NT2/D1 (cell line): Measurements from ENCODE around the gene KCNG2.

Experiments used
- DNase-seq: peaks from one replicate; pipeline ENCODE4 v3.0.0-alpha.2; 2011; ENCODE audit warnings: low read depth, low spot score
- H3K27me3 ChIP-seq: 2 replicates; pipeline ENCODE4 v1.6.0; 2011; ENCODE audit warnings: mild to moderate bottlenecking; ENCODE audit not compliant: insufficient read length, insufficient read depth
- H3K36me3 ChIP-seq: 2 replicates; pipeline ENCODE4 v1.6.1; 2011; ENCODE audit warnings: mild to moderate bottlenecking, low read length, mixed read lengths; ENCODE audit not compliant: insufficient read depth, insufficient read length
- H3K4me1 ChIP-seq: 2 replicates; pipeline ENCODE4 v1.5.1; 2011; ENCODE audit not compliant: insufficient read depth, insufficient read length
- H3K4me3 ChIP-seq: 2 replicates; pipeline ENCODE4 v1.5.1; 2011; ENCODE audit warnings: low read depth; ENCODE audit not compliant: insufficient read length
- H3K9ac ChIP-seq: 2 replicates; pipeline ENCODE4 v1.6.0; 2011; ENCODE audit warnings: low read depth; ENCODE audit not compliant: insufficient read length
- H3K9me3 ChIP-seq: 2 replicates; pipeline ENCODE4 v1.5.1; 2011; ENCODE audit warnings: mild to moderate bottlenecking, low read length; ENCODE audit not compliant: insufficient read depth
- SUZ12 ChIP-seq: IDR thresholded peaks from 2 replicates; pipeline ENCODE4 v1.6.1; 2011; ENCODE audit not compliant: insufficient read length, insufficient read depth; ENCODE audit errors: extremely low read depth
- YY1 ChIP-seq: IDR thresholded peaks from 2 replicates; pipeline ENCODE4 v1.6.1; 2011; ENCODE audit not compliant: insufficient read length, insufficient read depth
- ZNF274 ChIP-seq: IDR thresholded peaks from 2 replicates; pipeline ENCODE4 v1.6.1; 2011; ENCODE audit warnings: mild to moderate bottlenecking, low read depth, low read length

KCNG2 gene

DNA sequence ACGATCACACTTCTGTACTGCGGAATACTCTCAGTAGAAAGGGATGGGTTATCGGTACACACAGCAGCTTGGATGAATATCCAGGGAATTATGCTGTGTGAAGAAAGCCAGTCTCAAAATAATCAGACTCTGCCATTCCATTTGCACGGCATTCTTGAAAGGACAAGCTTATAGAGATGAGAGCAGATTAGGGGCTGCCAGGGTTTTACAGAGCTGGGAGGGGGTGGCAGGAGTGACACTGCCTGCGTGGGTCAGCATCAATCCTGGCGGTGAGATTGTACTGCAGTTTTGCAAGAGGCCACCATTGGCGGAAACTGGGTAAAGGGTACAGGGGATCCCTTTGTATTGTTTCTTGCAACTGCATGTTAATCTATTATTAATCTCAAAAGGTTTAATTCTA, 16.6 kb downstream of the KCNG2 start:
- no peak for DNase-seq
- no peaks in the 10 kb centered on the region for H3K9me3 ChIP-seq
- H3K27me3 ChIP-seq = no peaks in the 10 kb centered on the region
- TF ChIP-seq YY1 (no peak), SUZ12 (no peak), ZNF274 (no peak)
- H3K4me1 ChIP-seq = peaks cover 5% of the 10 kb centered on the region
- H3K9ac ChIP-seq = no peak overlapping the region
- no peak overlapping the region for H3K4me3 ChIP-seq
- no peaks in the 10 kb centered on the region for H3K36me3 ChIP-seq

DNA sequence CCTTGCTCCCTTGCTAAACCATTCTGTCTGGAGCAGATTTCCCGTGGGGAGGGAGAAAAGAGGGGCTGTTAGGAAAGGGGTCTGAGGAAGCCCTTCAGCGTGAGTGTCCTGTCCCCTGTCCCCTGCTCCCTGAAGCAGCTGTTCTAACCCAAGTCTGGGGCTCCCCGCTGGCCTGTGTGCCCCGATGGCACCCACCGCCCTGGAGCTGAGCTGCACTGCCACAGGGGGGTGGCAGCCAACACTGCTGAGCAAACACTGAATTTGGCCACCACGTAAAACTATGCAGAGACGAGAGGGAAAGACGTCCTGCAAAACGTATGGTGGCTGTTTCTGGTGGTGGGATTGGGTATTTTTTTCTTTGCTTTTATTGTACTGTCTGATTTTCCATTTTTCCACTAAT, 17.9 kb downstream of the KCNG2 start:
- no peak overlapping the region for H3K9ac ChIP-seq
- no peak for TF ChIP-seq YY1
- TF ChIP-seq ZNF274 = no peak
- TF ChIP-seq SUZ12 = no peak
- no peak overlapping the region for H3K4me3 ChIP-seq
- no peak for DNase-seq
- peaks cover 5% of the 10 kb centered on the region for H3K4me1 ChIP-seq
- H3K36me3 ChIP-seq = no peaks in the 10 kb centered on the region
- no peaks in the 10 kb centered on the region for H3K27me3 ChIP-seq
- no peaks in the 10 kb centered on the region for H3K9me3 ChIP-seq

GRCh38 chr18:79816092-79816491, 18.4 kb downstream of the KCNG2 start:
- Histone ChIP-seq H3K4me3 (no peak overlapping the region), H3K27me3 (no peaks in the 10 kb centered on the region), H3K4me1 (peaks cover 5% of the 10 kb centered on the region), H3K9ac (no peak overlapping the region), H3K9me3 (no peaks in the 10 kb centered on the region), H3K36me3 (no peaks in the 10 kb centered on the region)
- TF ChIP-seq SUZ12 = no peak
- TF ChIP-seq YY1 = no peak
- TF ChIP-seq ZNF274 = no peak
- DNase-seq = no peak

DNA sequence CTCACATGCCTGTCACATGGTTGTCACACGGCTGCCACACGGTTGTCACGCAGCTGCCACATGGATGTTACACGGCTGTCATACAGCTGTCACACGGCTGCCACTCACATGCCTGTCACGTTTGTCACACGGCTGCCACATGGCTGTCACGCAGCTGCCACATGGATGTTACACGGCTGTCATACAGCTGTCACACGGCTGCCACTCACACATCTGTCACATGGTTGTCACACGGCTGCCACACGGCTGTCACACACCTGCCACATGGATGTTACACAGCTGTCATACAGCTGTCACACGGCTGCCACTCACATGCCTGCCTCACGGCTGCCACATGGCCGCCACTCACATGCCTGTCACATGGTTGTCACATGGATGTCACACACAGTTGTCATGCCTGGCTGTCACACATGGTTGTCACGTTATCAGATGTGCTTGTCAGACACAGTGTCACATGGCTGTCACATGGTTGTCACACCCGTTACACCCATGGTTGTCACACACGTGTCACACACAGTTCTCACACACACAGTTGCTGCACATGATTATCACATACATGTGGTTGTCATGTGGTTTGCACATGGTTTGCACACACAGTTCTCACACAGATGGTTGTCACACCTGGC, 19.4 kb downstream of the KCNG2 start:
- no peaks in the 10 kb centered on the region for H3K27me3 ChIP-seq
- H3K9ac ChIP-seq = no peak overlapping the region
- H3K4me1 ChIP-seq = peaks cover 5% of the 10 kb centered on the region
- H3K36me3 ChIP-seq = no peaks in the 10 kb centered on the region
- TF ChIP-seq YY1 (no peak), ZNF274 (no peak), SUZ12 (no peak)
- no peak for DNase-seq
- H3K9me3 ChIP-seq = no peaks in the 10 kb centered on the region
- no peak overlapping the region for H3K4me3 ChIP-seq

DNA sequence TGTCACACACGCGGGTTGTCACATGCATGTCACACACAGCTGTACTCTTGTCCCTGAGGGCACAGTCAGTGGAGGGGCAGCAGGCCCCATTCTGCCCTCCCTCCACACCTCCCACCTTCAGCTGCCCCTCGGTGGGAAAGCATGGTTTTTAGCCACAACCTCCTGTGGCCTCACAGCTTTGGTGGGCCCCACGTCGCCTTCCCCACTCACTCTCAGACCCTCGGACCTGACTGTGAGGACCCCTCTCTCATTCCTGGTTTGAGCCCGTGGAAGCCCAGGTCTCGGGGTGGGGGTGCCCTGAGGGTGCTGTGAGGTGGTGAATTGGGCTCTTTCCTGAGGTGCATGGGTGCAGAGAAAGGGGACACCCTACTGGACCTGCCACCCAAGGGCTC, 19.9 kb downstream of the KCNG2 start:
- no peak overlapping the region for H3K4me3 ChIP-seq
- no peaks in the 10 kb centered on the region for H3K27me3 ChIP-seq
- H3K9ac ChIP-seq = no peak overlapping the region
- H3K4me1 ChIP-seq = peaks cover 5% of the 10 kb centered on the region
- no peak for DNase-seq
- H3K36me3 ChIP-seq = no peaks in the 10 kb centered on the region
- TF ChIP-seq YY1 = no peak
- no peak for TF ChIP-seq ZNF274
- TF ChIP-seq SUZ12 = no peak
- H3K9me3 ChIP-seq = no peaks in the 10 kb centered on the region

- Histone ChIP-seq H3K4me3 (no peak overlapping the region), H3K4me1 (peaks cover 5% of the 10 kb centered on the region), H3K9ac (no peak overlapping the region), H3K9me3 (no peaks in the 10 kb centered on the region), H3K36me3 (no peaks in the 10 kb centered on the region), H3K27me3 (no peaks in the 10 kb centered on the region)
- TF ChIP-seq SUZ12 = no peak
- no peak for TF ChIP-seq YY1
- TF ChIP-seq ZNF274 = no peak
- no peak for DNase-seq
These were observed 20.3 kb downstream of the KCNG2 start for GRCh38 chr18:79818036-79818435.

GRCh38 chr18:79818631-79819030, 20.9 kb downstream of the KCNG2 start:
- TF ChIP-seq SUZ12 (no peak), YY1 (no peak), ZNF274 (no peak)
- no peaks in the 10 kb centered on the region for H3K36me3 ChIP-seq
- H3K4me1 ChIP-seq = peaks cover 5% of the 10 kb centered on the region
- H3K27me3 ChIP-seq = no peaks in the 10 kb centered on the region
- H3K9me3 ChIP-seq = no peaks in the 10 kb centered on the region
- no peak overlapping the region for H3K9ac ChIP-seq
- DNase-seq = no peak
- no peak overlapping the region for H3K4me3 ChIP-seq
